Measurements from ENCODE around the gene MPP7. TPM values are rescaled to one million over a fixed set of nuclear protein-coding genes. Genes with fewer than 3 reads are reported as not detected.
A peak's percentile ranks its signal among the peaks of the same experiment; 100 is the strongest.
"Not testable (repeated sequence)": the region's sequence is repeated elsewhere in the genome, so short reads cannot be mapped to it uniquely, and the experiment has no call there.

The MPP7 gene
- 10 to 100 TPM in 1 of 4 donors, 1 to 10 TPM in 3; 3.8 to 10.7 (median 6.4) TPM for total RNA-seq

DNA sequence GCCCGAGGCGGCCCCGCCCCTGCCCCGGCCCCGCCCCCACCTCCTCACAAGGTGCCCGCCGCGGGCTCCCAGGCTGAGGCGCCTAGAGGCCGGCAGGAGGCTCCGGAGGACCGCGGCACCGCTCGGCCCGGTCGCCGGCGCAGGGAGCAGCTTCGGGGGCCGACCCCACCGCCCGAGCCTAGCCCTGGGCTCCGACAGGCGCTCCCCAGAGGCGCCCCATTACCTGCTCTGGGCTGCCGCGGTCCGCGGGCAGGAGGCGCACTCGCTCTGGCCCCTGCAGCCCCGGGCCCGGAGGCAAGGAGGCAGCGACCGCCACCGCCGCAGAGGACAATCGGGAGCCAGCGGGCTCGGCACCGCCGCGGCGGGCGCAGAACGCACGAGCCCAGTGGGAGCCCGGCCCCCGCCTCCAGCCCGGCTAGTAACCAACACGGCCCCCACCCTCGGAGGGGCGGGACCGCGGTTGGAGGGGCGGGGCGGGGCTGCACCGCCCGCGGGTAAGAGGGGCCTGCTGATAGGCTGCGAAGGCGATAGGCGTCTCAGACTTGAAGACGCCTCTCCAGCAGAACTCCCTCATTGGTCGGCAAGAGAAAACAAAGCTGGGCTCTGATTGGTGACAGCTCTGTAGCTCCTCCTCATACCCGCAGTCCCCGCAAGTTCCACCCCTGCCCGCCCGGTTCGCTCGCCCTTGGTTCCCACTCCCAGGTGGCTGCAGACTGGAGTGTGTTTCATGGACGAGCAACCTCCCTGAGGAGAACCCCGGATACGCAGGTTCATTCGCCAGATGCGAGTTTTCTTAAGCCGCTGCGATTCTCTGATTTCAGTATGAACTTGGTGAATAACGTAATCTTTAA, at the start of gene MPP7:
MPP7 (minus strand) TSS at position 427 of the 851 bp plus-strand sequence. CDS start 64,460 bp downstream, outside the sequence.
- intact Hi-C loops (cut with DNase I; ENCODE audit: low total_unique reads) (loop anchor here (1.0 to 2.0 kb wide), 3 partner anchors 23 to 78 kb away; no protein-coding TSS in a partner anchor), in situ Hi-C loops (cut with MboI; ENCODE audit: low sequenced_read_pairs in 4 of 4) (loop anchor here in 1 of 4 donors (10.0 kb wide), 1 partner anchor 82 kb away; no protein-coding TSS in a partner anchor)
- peak; percentile 99 to 100 for ATAC-seq

DNA sequence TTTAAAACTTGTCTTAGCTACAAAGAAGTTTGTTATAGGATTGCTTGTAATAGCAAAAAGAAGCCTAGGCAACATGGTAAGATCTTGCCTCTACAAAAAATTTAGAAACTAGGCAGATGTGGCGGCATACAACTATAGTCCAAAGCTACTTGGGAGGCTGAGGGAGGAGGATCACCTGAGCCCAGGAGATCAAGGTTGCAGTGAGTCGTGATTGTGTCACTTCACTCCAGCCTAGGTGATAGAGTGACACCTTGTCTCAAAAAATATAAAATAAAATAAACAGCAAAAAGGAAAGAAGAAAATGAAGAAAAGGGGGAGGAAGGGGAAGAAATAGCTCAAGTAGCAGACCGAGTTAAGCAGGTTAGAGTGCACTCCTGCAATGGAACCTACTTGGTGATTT, 47.0 kb upstream of the MPP7 start:
- intact Hi-C loops (cut with DNase I; ENCODE audit: low total_unique reads), result no loop called here
- DNase-seq (no peak), ATAC-seq (no peak)
- H3K36me3 ChIP-seq, result no peaks in the 10 kb centered on the region
- H3K27me3 ChIP-seq, result no peaks in the 10 kb centered on the region
- H3K9me3 ChIP-seq, result no peaks in the 10 kb centered on the region
- TF ChIP-seq, protein P1, sequence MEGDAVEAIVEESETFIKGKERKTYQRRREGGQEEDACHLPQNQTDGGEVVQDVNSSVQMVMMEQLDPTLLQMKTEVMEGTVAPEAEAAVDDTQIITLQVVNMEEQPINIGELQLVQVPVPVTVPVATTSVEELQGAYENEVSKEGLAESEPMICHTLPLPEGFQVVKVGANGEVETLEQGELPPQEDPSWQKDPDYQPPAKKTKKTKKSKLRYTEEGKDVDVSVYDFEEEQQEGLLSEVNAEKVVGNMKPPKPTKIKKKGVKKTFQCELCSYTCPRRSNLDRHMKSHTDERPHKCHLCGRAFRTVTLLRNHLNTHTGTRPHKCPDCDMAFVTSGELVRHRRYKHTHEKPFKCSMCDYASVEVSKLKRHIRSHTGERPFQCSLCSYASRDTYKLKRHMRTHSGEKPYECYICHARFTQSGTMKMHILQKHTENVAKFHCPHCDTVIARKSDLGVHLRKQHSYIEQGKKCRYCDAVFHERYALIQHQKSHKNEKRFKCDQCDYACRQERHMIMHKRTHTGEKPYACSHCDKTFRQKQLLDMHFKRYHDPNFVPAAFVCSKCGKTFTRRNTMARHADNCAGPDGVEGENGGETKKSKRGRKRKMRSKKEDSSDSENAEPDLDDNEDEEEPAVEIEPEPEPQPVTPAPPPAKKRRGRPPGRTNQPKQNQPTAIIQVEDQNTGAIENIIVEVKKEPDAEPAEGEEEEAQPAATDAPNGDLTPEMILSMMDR (IDR thresholded peaks at IDR 0.05 in 4 of 5, conservative IDR thresholded peaks at IDR 0.05 in 1 of 5), result no peak
- TF ChIP-seq POLR2A (IDR thresholded peaks at IDR 0.05), result no peak
- H3K27ac ChIP-seq, result no peak overlapping the region
- in situ Hi-C loops (cut with MboI; ENCODE audit: low sequenced_read_pairs in 4 of 4), result no loop called here
- no peaks in the 10 kb centered on the region for H3K4me1 ChIP-seq
- no peak overlapping the region for H3K4me3 ChIP-seq

More for the DNA sequence above, at the start of gene MPP7:
- Histone ChIP-seq H3K9me3 (no peaks in the 10 kb centered on the region), H3K27ac (peak within 1 kb of the TSS; percentile 81 to 95 (median 91)), H3K27me3 (no peaks in the 10 kb centered on the region), H3K4me3 (peak within 1 kb of the TSS; percentile 71 to 87 (median 82)), H3K4me1 (peaks cover 16 to 23% of the 10 kb centered on the region in 2 donors), H3K36me3 (no peaks in the 10 kb centered on the region)
- TF ChIP-seq, protein P1 (IDR thresholded peaks at IDR 0.05 in 4 of 5, conservative IDR thresholded peaks at IDR 0.05 in 1 of 5), result peak; percentile 29 to 72 (median 43)
- peak; percentile 31 to 62 for TF ChIP-seq POLR2A (IDR thresholded peaks at IDR 0.05)
- DNase-seq, result peak; percentile 95 to 98

DNA sequence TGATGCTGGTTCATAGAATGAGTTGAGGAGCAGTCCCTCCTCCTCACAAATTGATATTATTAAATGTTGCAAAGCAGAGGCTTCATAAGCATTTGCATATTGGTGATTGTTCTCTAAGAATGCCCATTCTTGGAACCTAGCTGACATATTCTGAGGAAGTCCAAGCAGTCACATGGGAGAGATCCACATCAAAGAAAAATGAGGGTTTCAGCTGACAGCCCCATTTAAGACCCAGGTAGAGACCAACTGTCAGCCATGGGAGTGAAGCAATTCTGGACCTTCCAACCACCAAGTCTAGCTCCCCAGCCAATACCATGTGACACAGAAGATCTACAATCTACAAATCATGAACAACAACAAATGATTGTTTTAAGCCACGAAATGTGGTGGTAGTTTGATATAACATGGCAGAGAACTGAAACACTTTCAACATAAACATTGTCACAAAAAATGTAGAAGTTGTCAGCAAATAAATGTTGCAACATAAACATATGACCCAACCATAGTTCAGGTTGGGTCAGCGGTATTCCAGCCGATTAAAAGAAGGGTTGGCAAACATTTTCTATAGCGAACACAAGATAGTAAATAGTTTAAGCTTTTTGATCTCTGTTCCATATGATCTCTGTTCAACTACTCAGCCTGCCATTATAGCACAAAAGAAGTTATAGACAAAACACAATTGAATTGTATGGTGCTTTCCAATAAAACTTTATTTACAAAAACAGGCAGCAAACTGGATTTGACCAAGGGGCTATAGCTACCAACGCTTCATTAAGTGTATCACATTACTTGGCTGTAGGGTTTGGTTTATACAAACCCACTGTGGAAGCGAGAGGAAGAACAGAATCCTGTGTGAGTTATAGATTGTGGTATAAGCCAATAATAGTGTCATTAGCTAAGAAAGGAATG, 41.4 kb upstream of the MPP7 start:
- TF ChIP-seq POLR2A (IDR thresholded peaks at IDR 0.05), result no peak
- TF ChIP-seq, protein P1 (IDR thresholded peaks at IDR 0.05 in 4 of 5, conservative IDR thresholded peaks at IDR 0.05 in 1 of 5), result no peak
- in situ Hi-C loops (cut with MboI; ENCODE audit: low sequenced_read_pairs in 4 of 4) (no loop called here), intact Hi-C loops (cut with DNase I; ENCODE audit: low total_unique reads) (no loop called here)
- H3K4me3 ChIP-seq, result no peak overlapping the region
- DNase-seq, result no peak
- H3K4me1 ChIP-seq, result no peaks in the 10 kb centered on the region
- no peak overlapping the region for H3K27ac ChIP-seq
- ATAC-seq, result no peak
- no peaks in the 10 kb centered on the region for H3K9me3 ChIP-seq
- H3K27me3 ChIP-seq, result no peaks in the 10 kb centered on the region
- no peaks in the 10 kb centered on the region for H3K36me3 ChIP-seq

DNA sequence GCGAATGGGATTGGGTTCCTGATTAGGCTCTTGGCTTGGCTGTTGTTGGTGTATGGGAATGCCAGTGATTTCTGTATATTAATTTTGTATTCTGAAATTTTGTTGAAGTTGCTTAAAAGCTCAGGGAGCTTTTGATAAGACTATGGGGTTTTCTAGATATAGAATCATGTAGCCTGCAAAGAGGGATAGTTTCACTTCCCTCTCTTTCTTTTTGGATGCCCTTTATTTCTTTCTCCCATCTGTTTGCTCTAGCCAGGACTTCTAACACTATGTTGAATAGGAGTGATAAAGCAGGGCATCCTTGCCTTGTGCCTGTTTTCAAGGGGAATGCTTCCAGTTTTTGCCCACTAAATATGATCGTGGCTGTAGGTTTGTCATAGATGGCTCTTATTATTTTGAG, 40.4 kb upstream of the MPP7 start:
- intact Hi-C loops (cut with DNase I; ENCODE audit: low total_unique reads) (no loop called here), in situ Hi-C loops (cut with MboI; ENCODE audit: low sequenced_read_pairs in 4 of 4) (no loop called here)
- H3K9me3 ChIP-seq, result no peaks in the 10 kb centered on the region
- DNase-seq (no peak), ATAC-seq (no peak)
- no peak for TF ChIP-seq POLR2A (IDR thresholded peaks at IDR 0.05)
- TF ChIP-seq, protein P1 (IDR thresholded peaks at IDR 0.05 in 4 of 5, conservative IDR thresholded peaks at IDR 0.05 in 1 of 5), result no peak
- H3K36me3 ChIP-seq, result no peaks in the 10 kb centered on the region
- H3K27me3 ChIP-seq, result no peaks in the 10 kb centered on the region
- H3K27ac ChIP-seq, result no peak overlapping the region
- no peak overlapping the region for H3K4me3 ChIP-seq
- no peaks in the 10 kb centered on the region for H3K4me1 ChIP-seq

DNA sequence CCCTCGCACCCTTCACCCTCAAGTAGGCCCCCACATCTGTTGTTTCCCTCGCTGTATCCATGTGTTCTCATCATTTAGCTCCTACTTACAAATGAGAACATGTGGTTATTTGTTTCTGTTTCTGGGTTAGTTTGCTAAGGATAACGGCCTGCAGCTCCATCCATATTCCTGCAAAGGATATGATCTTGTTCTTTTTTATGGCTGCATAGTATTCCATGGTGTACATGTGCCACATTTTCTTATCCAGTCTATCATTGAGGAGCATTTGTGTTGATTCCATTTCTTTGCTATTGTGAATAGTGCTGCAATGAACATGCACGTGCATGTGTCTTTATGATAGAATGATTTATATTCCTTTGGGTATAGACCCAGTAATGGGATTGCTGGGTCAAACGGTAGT, 38.8 kb upstream of the MPP7 start:
- ATAC-seq; H3K36me3 ChIP-seq; H3K4me3 ChIP-seq; intact Hi-C loops (cut with DNase I; ENCODE audit: low total_unique reads); H3K4me1 ChIP-seq; H3K27ac ChIP-seq; H3K9me3 ChIP-seq; H3K27me3 ChIP-seq; DNase-seq; in situ Hi-C loops (cut with MboI; ENCODE audit: low sequenced_read_pairs in 4 of 4): not testable (repeated sequence)

Data from gastrocnemius medialis (tissue), 4 donors.